Activated CD4-positive, CD25-positive, alpha-beta regulatory T cell (primary cell): ENCODE data around the gene HRCT1.
A peak's percentile ranks its signal among the peaks of the same experiment; 100 is the strongest.
"Not testable (repeated sequence)": the region's sequence is repeated elsewhere in the genome, so short reads cannot be mapped to it uniquely, and the experiment has no call there.

ENCODE experiments used
- DNase-seq, 4 experiments: peaks; one replicate each; lab custom pipeline; 2025; lab: John Stamatoyannopoulos, UW

Gene HRCT1

GRCh38 chr9:35905912-35906679 is at the start of gene HRCT1:
Gene HRCT1 (plus strand): TSS chr9:35906202. CDS start chr9:35906288, 86 bp downstream.
- no peak for DNase-seq

DNA sequence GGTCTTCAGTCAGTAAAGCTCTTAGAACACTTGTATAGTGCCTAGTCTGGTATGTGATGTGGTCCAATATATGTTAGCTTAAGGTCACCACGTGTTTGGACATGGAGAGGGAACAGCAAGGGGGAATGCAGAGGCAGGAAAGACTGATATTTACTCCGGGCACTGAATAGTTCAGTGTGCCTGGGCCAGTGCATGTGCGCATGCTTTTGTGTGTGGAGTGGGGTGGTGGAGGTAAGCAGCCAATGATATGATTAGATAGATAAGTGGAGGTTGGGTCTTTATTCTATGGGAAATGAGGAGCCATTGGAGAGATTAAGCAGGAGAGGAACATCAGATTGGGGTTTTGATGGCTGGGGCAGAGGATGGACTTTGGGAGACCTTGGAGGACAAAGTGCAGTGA is 49.8 kb upstream of the HRCT1 start:
- DNase-seq = no peak

DNA sequence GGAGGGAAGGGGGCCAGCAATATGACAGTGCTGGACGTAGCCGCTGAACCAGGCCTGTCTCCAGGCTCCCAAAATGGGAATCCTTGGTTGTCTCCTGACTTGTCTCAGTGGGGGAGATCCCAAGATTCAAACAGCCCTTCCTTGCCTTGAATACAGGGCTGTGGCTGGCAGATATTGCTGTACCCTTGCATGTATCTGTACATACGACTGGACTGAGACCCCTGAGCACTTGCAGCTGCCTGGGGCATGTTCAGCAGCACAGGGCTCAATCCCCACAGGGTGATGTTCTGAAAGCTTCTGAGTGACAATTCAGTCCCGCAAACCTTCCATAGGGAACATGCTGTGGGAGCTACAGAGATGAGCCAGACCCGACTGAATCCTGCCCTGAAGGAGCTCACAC is 49.1 kb upstream of the HRCT1 start:
- no peak for DNase-seq

- no peak for DNase-seq
Observed at GRCh38 chr9:35858458-35858857, 47.5 kb upstream of the HRCT1 start.

DNA sequence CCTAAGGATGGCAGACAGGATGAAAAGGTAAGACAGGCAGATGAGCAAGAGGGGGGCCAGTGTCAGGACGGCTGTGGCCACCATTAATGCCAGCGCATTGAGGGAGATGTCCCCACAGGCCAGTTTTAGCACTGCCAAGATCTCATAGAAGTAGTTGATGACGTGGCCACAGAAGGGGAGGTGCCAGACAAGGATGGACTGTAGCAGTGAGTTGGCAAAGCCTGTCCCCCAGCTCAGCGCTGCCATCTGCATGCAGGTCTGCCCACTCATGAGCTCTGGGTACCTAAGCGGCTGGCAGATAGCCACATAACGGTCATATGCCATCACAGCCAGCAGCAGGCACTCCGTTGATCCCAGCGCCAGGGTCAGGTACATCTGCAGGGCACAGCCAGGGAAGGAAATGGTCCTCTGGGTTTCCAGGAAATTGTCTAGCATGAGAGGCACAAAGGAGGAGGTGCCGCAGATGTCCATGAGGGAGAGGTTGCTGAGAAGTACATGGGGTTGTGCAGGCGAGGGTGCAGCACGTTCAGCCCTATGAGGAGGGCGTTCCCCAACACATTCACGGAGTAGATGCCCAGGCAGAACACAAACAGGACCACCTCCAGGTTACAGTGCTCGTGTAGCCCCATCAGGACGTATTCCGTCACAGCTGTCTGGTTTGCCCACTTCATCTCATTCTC is 46.6 kb upstream of the HRCT1 start:
- no peak for DNase-seq

GRCh38 chr9:35859990-35860339 is 46.0 kb upstream of the HRCT1 start:
- DNase-seq = no peak

- DNase-seq = no peak
Observed at GRCh38 chr9:35861161-35861897, 44.7 kb upstream of the HRCT1 start.

GRCh38 chr9:35862328-35862727 is 43.7 kb upstream of the HRCT1 start:
- no peak for DNase-seq

GRCh38 chr9:35863583-35863982 is 42.4 kb upstream of the HRCT1 start:
- DNase-seq = no peak

- no peak for DNase-seq
Observed at GRCh38 chr9:35864695-35865255, 41.2 kb upstream of the HRCT1 start.

- DNase-seq = no peak
Observed at GRCh38 chr9:35867538-35867937, 38.5 kb upstream of the HRCT1 start.

DNA sequence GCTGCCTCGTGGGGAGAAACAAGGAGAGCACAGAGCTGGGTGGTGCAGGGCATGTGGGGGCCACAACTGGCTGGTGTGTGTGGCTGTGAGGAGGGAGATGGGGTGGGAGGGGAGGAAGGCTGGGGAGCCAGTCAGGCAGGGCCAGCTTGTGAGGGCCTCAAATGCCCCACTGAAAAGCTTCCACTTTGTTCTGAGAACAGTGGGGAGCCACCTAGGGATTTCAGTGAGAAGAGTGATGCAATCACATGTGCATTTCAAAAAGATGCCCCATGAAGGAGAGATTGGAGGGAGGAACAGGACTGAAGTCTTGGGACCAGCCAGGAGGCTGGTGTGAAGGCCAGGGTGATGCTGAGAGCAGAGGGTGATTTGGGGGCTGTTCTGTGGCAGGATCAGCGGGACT is 37.1 kb upstream of the HRCT1 start:
- DNase-seq = no peak

DNA sequence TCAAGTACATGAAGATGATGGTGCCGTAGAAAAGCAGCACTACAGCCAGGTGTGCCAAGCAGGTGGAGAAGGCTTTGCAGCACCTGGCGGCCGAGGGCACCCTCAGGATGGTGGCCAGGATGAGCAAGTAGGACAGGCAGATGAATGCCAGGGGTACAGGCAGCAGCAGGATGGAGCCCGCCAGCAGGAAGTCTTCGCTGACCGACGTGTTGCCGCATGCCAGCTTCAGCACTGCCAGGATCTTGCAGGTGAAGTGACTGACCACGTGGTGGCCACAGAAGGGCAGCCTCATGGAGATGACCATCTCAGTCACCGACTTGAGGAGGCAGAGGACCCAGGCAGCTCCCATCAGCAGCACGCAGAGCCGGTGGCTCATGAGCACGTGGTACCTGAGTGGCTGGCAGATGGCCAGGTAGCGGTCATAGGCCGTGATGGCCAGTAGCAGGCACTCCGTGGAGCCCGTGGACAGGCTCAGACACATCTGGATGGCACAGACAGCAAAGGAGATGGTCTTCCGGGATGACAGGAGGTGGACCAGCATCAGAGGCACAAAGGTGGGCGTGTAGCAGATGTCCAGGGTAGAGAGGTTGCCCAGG is 36.3 kb upstream of the HRCT1 start:
- DNase-seq = no peak

DNA sequence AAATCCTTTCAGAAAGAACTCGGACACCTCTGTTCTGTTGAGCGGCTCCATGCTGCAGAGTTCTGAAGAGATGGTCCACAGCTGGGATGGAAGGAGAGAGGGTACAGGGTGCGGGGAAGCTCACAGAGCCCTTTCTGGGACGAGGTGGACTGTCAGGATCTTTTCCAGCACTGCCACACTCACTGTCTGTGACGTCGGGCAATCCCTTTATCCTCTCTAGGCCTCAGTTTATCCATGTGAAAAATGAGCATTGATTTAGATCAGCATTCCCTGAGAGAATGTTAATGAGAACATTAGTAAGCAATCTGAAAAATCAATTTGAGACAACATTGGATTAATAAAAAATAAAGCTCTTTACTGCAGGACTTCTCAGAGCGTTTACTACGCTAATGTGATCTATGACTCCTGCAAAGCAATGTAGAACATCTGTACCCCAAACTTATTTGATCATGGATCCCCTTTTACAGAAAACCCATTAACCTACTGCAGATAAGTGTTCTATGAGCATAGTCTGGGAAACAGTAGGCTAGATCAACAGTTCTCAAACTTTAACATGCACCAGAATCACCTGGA is 35.6 kb upstream of the HRCT1 start, which contains the start of gene OR13J1:
TSS of gene OR13J1 (minus strand) at position 51 of the 573 bp plus-strand sequence. CDS start at position 51, 0 bp downstream.
- no peak for DNase-seq

DNA sequence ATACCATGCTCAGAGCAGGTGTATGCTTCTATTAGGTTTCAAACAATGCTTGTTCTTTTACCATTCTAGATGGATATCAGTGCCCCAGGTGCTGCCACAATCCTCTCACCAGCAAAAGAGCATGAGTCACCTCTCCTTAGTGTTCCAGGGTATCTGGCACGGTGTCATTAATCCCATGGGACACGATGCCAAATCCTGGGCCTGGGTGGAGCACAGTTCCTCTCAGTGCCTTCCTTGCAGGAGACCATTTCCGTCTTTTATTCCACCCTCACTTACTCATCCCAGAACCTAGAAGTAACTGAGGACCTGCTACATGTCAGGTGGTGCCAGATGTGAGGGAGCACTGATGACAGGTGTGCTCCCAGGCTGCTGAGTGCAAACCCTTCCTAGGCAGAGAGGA is 34.5 kb upstream of the HRCT1 start:
- no peak for DNase-seq

DNA sequence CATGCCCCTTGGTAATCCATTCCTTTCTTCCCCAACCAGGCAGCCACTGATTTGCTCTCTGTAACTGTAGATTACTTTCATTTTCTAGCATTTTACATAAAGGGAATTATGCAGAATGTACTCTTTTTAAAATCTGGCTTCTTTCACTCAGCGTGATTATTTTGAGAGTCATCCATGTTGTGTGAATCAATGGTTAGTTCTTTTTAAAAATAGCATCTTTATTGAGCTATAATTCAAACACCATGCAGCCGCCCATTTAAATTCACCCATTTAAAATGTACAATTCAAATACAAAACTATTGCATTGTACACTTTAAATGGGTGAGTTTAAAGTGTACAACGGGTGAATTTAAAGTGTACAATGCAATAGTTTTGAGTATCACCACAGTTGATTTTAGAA is 33.5 kb upstream of the HRCT1 start:
- DNase-seq = no peak

DNA sequence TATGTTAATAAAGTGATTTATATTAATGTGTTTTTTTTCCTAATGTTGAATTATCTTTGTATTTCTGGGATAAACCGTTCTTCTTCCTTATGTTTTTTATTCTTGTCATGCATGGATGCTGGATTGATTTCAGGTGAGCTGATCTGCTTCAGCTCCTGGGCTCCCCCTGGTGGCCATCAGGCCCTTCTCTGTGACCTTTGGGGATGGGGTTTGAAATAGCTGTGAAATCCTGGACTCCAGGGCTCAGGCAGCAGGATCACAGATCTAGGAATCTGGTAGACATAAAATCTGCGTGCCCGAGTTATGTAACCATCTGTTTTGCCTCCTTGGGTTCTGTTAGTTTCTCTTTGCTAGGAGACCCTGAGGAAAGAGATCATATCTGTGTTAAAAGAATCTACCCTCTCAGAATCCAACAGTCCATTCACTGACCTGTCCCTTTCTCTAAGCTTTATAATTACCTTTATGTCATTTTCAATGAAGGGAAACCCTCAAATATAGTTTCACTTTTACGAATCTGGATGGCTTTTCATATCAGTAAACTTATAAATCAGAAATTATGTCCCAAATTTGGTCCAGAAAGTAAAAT is 23.6 kb upstream of the HRCT1 start:
- peak; percentile 64 to 79 (median 74) for DNase-seq

- no peak for DNase-seq
Observed at GRCh38 chr9:35882996-35883395, 23.0 kb upstream of the HRCT1 start.

DNA sequence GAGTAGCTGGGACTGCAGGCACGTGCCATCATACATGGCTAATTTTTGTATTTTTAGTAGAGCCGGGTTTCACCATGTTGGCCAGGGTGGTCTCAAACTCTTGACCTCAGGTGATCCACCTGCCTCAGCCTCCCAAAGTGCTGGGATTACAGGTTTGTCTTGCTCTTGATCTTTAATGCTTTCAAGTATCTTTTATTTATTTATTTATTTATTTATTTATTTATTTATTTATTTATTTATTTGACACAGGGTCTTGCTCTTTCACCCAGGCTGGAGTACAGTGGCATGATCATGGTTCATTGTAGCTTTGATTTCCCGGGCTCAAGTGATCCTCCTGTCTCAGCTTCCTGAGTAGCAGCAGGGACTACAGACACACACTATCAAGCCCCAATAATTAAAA is 21.1 kb upstream of the HRCT1 start:
- DNase-seq = not testable (repeated sequence)

- DNase-seq = no peak
Observed at GRCh38 chr9:35891646-35892045, 14.4 kb upstream of the HRCT1 start.

DNA sequence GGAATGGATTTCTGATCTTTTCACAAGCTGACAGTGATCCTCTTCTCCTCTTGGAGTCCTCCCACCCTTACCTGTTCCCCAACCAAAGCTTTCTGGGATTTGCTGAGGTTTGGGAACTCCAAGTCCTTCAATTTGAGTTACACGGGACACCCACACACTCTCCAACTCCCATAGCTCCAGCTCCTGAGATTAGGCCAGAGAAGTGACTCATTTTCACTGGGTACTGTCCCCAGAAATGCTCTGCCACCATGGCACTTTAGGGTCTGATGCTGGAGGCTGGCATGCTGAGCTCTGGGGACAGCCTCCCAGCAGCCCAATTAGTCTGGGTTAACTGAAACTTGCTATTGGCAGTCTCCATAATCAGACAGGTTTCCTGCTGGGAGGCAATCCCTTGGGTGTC is 14.0 kb upstream of the HRCT1 start:
- DNase-seq = no peak
